H1 (cell line): Measurements from ENCODE around the gene PRKCH. TPM values are rescaled to one million over a fixed set of nuclear protein-coding genes. Genes with fewer than 3 reads are reported as not detected.
A peak's percentile ranks its signal among the peaks of the same experiment; 100 is the strongest.

Experiments used
- CTCF ChIA-PET: fragments of 300-600 bp; sonication (Branson Sonifier 250); formaldehyde crosslinking; loops from one replicate; lab custom pipeline; 2021; ENCODE audit not compliant: partially characterized antibody; lab: Charles Lee
- POLR2A ChIA-PET: fragments of 300-600 bp; sonication (Branson Sonifier 250); formaldehyde crosslinking; loops from one replicate; lab custom pipeline; 2021; ENCODE audit warnings: inconsistent platforms; ENCODE audit not compliant: partially characterized antibody; lab: Charles Lee
- DNase-seq, 2 experiments: peaks; one replicate each; pipeline versions ENCODE4 v3.0.0 to v3.0.0-alpha.2; 2010 to 2022; ENCODE audit warnings: low spot score in 2 of 2, low read depth in 1 of 2, mixed read lengths in 1 of 2
- FAIRE-seq: peaks from 2 replicates; lab custom pipeline; 2011; peaks lifted over from hg19 to GRCh38; lab: Jason Lieb, UNC
- H2AFZ ChIP-seq: 2 replicates; pipeline ENCODE4 v1.8.1; 2012; ENCODE audit warnings: low read length, inconsistent platforms
- H2AK5ac ChIP-seq: 2 replicates; pipeline ENCODE4 v1.6.1; 2013; ENCODE audit warnings: low read depth, low read length
- H2BK120ac ChIP-seq: replicated peaks from 2 replicates; pipeline ENCODE3; 2013; ENCODE audit warnings: low read depth, low read length, inconsistent platforms
- H2BK12ac ChIP-seq: 2 replicates; pipeline ENCODE4 v1.6.1; 2013; ENCODE audit warnings: low read depth, low read length
- H2BK15ac ChIP-seq: 2 replicates; pipeline ENCODE4 v1.6.1; 2013; ENCODE audit warnings: low read length
- H2BK20ac ChIP-seq: 2 replicates; pipeline ENCODE4 v1.6.1; 2013; ENCODE audit warnings: low read length
- H2BK5ac ChIP-seq: 2 replicates; pipeline ENCODE4 v1.6.1; 2013; ENCODE audit warnings: low read depth, low read length
- H3K14ac ChIP-seq: 2 replicates; pipeline ENCODE4 v1.6.1; 2013; ENCODE audit warnings: inconsistent platforms; ENCODE audit not compliant: insufficient read length
- H3K18ac ChIP-seq: 2 replicates; pipeline ENCODE4 v1.6.1; 2013; ENCODE audit warnings: low read length; ENCODE audit errors: extremely low read depth
- H3K23ac ChIP-seq: 2 replicates; pipeline ENCODE4 v1.6.1; 2013; ENCODE audit warnings: inconsistent platforms; ENCODE audit not compliant: insufficient read length
- H3K23me2 ChIP-seq: 2 replicates; pipeline ENCODE4 v1.6.1; 2013; ENCODE audit warnings: low read depth, low read length
- H3K27ac ChIP-seq: 2 replicates; pipeline ENCODE4 v1.6.1; 2011; ENCODE audit warnings: low read depth, low read length, inconsistent platforms
- H3K27me3 ChIP-seq, 4 experiments: replicated peaks in 1 of 4; 1 replicate in 1 of 4; 2 replicates in 3 of 4; pipeline versions ENCODE4 v1.6.1 to v1.8.1; 2011 to 2013; ENCODE audit warnings: low read length in 3 of 4, mild to moderate bottlenecking in 3 of 4, inconsistent platforms in 2 of 4, mixed read lengths in 2 of 4, moderate library complexity in 1 of 4; ENCODE audit not compliant: control insufficient read depth in 3 of 4, insufficient read depth in 3 of 4; ENCODE audit errors: extremely low read depth in 1 of 4
- H3K36me3 ChIP-seq, 4 experiments: 2 replicates each; pipeline versions ENCODE4 v1.6.1 to v1.8.1; 2011 to 2013; ENCODE audit warnings: mild to moderate bottlenecking in 4 of 4, low read length in 3 of 4, moderate library complexity in 2 of 4, control low read depth in 1 of 4, inconsistent platforms in 1 of 4; ENCODE audit not compliant: insufficient read depth in 4 of 4, control insufficient read depth in 2 of 4
- H3K4ac ChIP-seq: replicated peaks from 2 replicates; pipeline ENCODE3; 2013; ENCODE audit warnings: low read length, low read depth, mixed read lengths, inconsistent platforms; ENCODE audit not compliant: insufficient read length
- H3K4me1 ChIP-seq, 4 experiments: replicated peaks in 1 of 4; 1 replicate in 1 of 4; 2 replicates in 3 of 4; pipeline versions ENCODE4 v1.6.1 to v1.8.1; 2011 to 2013; ENCODE audit warnings: low read length in 3 of 4, inconsistent platforms in 2 of 4, mixed read lengths in 1 of 4; ENCODE audit not compliant: insufficient read depth in 4 of 4, control insufficient read depth in 3 of 4
- H3K4me2 ChIP-seq, 2 experiments: 2 replicates each; pipeline versions ENCODE4 v1.6.1 to v1.8.1; 2011 to 2013; ENCODE audit warnings: low read depth in 2 of 2, low read length in 2 of 2, control low read depth in 1 of 2, inconsistent platforms in 1 of 2, mild to moderate bottlenecking in 1 of 2; ENCODE audit not compliant: insufficient read depth in 1 of 2
- H3K4me3 ChIP-seq, 4 experiments: fragments of 200-600, 300-600 bp in 1 of 4; sonication (generic), shearing (Covaris generic), sonication (Bioruptor Twin) in 1 of 4; 2 replicates each; pipeline versions ENCODE4 v1.5.1 to v1.8.1; 2011 to 2016; ENCODE audit warnings: low read length in 4 of 4, low read depth in 3 of 4, control low read depth in 2 of 4, inconsistent platforms in 2 of 4, mild to moderate bottlenecking in 2 of 4, mixed read lengths in 1 of 4, moderate library complexity in 1 of 4; ENCODE audit not compliant: insufficient read depth in 2 of 4; ENCODE audit errors: extremely low read depth in 1 of 4
- H3K56ac ChIP-seq: replicated peaks from 2 replicates; pipeline ENCODE3; 2013; ENCODE audit warnings: low read depth, mild to moderate bottlenecking, mixed read lengths, low read length, inconsistent platforms; ENCODE audit not compliant: insufficient read length
- H3K79me1 ChIP-seq: 2 replicates; pipeline ENCODE4 v1.6.1; 2013; ENCODE audit warnings: low read depth, low read length, control low read depth
- H3K79me2 ChIP-seq, 2 experiments: 2 replicates each; pipeline versions ENCODE4 v1.6.1 to v1.8.1; 2012 to 2013; ENCODE audit warnings: low read length in 2 of 2, mild to moderate bottlenecking in 2 of 2, inconsistent platforms in 1 of 2; ENCODE audit not compliant: insufficient read depth in 2 of 2, control insufficient read depth in 1 of 2
- H3K9ac ChIP-seq, 4 experiments: replicated peaks in 1 of 4; 1 replicate in 1 of 4; 2 replicates in 3 of 4; pipeline versions ENCODE4 v1.6.1 to v1.8.1; 2011 to 2013; ENCODE audit warnings: low read depth in 3 of 4, low read length in 3 of 4, control low read depth in 2 of 4, mild to moderate bottlenecking in 2 of 4, moderate library complexity in 2 of 4, inconsistent platforms in 1 of 4; ENCODE audit errors: extremely low read depth in 1 of 4
- H3K9me3 ChIP-seq, 2 experiments: 2 replicates each; pipeline versions ENCODE4 v1.6.1 to v1.8.1; 2012 to 2013; ENCODE audit warnings: mild to moderate bottlenecking in 2 of 2, moderate library complexity in 2 of 2, control low read depth in 1 of 2, inconsistent platforms in 1 of 2, low read depth in 1 of 2, low read length in 1 of 2, mixed read lengths in 1 of 2; ENCODE audit not compliant: insufficient read depth in 2 of 2
- H4K20me1 ChIP-seq, 2 experiments: replicated peaks in 1 of 2; 2 replicates each; pipeline versions ENCODE3 to v1.8.1; 2011 to 2013; ENCODE audit warnings: inconsistent platforms in 2 of 2, low read length in 2 of 2, mild to moderate bottlenecking in 1 of 2; ENCODE audit not compliant: insufficient read depth in 2 of 2, control insufficient read depth in 1 of 2
- H4K5ac ChIP-seq: 2 replicates; pipeline ENCODE4 v1.6.1; 2013; ENCODE audit warnings: low read length, low read depth, mixed read lengths, inconsistent platforms; ENCODE audit not compliant: insufficient read length
- H4K8ac ChIP-seq: 2 replicates; pipeline ENCODE4 v1.8.0; 2013; ENCODE audit warnings: mild to moderate bottlenecking, moderate library complexity, low read length, inconsistent platforms; ENCODE audit not compliant: insufficient read depth; ENCODE audit errors: extremely low read depth
- H4K91ac ChIP-seq: replicated peaks from 2 replicates; pipeline ENCODE3; 2013; ENCODE audit warnings: low read length, mixed read lengths, inconsistent platforms; ENCODE audit not compliant: insufficient read length
- BRCA1 ChIP-seq: IDR thresholded peaks from 2 replicates; pipeline ENCODE4 v1.6.1; 2012; ENCODE audit warnings: low read depth, low read length, improper control_type of control experiment
- CTBP2 ChIP-seq: IDR thresholded peaks from 2 replicates; pipeline ENCODE4 v1.7.0; 2011; ENCODE audit warnings: borderline replicate concordance, mild to moderate bottlenecking, moderate library complexity, mixed read lengths, low read length; ENCODE audit not compliant: insufficient read depth, insufficient read length
- CTCF ChIP-seq, 3 experiments: IDR thresholded peaks; 1 replicate in 2 of 3; 2 replicates in 1 of 3; pipeline versions ENCODE4 v1.5.1 to v1.6.1; 2011; ENCODE audit warnings: low read length in 3 of 3, mild to moderate bottlenecking in 3 of 3, inconsistent platforms in 2 of 3, low read depth in 1 of 3, moderate library complexity in 1 of 3; ENCODE audit not compliant: insufficient read depth in 1 of 3; ENCODE audit errors: control extremely low read depth in 1 of 3
- FOSL1 ChIP-seq: IDR thresholded peaks from 2 replicates; pipeline ENCODE4 v1.6.1; 2011; ENCODE audit warnings: mild to moderate bottlenecking, low read depth, low read length, moderate library complexity; ENCODE audit not compliant: insufficient read depth
- JUN ChIP-seq: IDR thresholded peaks from 2 replicates; pipeline ENCODE4 v1.6.1; 2011; ENCODE audit warnings: low read depth, mild to moderate bottlenecking, improper control_type of control experiment, low read length
- KDM4A ChIP-seq: IDR thresholded peaks from one replicate; pipeline ENCODE4 v1.7.1; 2012; ENCODE audit warnings: low read depth, mild to moderate bottlenecking, moderate library complexity, low read length, inconsistent platforms; ENCODE audit not compliant: severe bottlenecking
- PHF8 ChIP-seq: fragments of 200-600 bp; sonication (generic); conservative IDR thresholded peaks from 2 replicates; pipeline ENCODE4 v1.7.1; 2012; ENCODE audit warnings: low read depth, mild to moderate bottlenecking, inconsistent platforms, low read length, moderate library complexity
- POLR2AphosphoS5 ChIP-seq: IDR thresholded peaks from 2 replicates; pipeline ENCODE4 v1.6.1; 2011; ENCODE audit warnings: low read depth, low read length
- RAD21 ChIP-seq, 2 experiments: IDR thresholded peaks in 1 of 2; conservative IDR thresholded peaks in 1 of 2; 2 replicates each; pipeline ENCODE4 v1.6.1; 2011; ENCODE audit warnings: low read depth in 2 of 2, low read length in 2 of 2, improper control_type of control experiment in 1 of 2, inconsistent platforms in 1 of 2, mild to moderate bottlenecking in 1 of 2, moderate library complexity in 1 of 2
- SRF ChIP-seq: IDR thresholded peaks from 2 replicates; pipeline ENCODE4 v1.6.1; 2011; ENCODE audit warnings: mild to moderate bottlenecking, low read depth, low read length, moderate library complexity
- YY1 ChIP-seq: IDR thresholded peaks from 2 replicates; pipeline ENCODE4 v1.6.1; 2011; ENCODE audit warnings: low read depth, mild to moderate bottlenecking, low read length
- WGBS, 2 experiments: shearing (Covaris generic) in 1 of 2; methylation state at CpG; one replicate each; pipeline versions ENCODE4 v1.1.6 to v1.1.7; 2013 to 2015; ENCODE audit warnings: low lambda C conversion rate in 2 of 2, mixed read lengths in 2 of 2, inconsistent platforms in 1 of 2, low coverage in 1 of 2, missing lambda C conversion rate in 1 of 2; ENCODE audit not compliant: insufficient replicate concordance in 2 of 2, insufficient coverage in 1 of 2, insufficient read length in 1 of 2; ENCODE audit errors: extremely low coverage in 1 of 2, missing lambda C conversion rate in 1 of 2; 5-methylcytosine and 5-hydroxymethylcytosine counted together
- polyA plus RNA-seq, 7 experiments: library from polyadenylated mRNA; depleted of rRNA in 3 of 7; stranded (reverse) in 5 of 7; unstranded in 2 of 7; fragments of >200 nt in 5 of 7; fragments of 200-250 nt in 2 of 7; gene quantifications; 1 replicate in 5 of 7; 2 replicates in 1 of 7; 4 replicates in 1 of 7; pipeline versions ENCODE4 v1.2.1 to v1.2.3, GENCODE V29; 2011 to 2013; ENCODE audit warnings: missing spikeins in 2 of 7, mixed read lengths in 2 of 7
- total RNA-seq: library from RNA; stranded (reverse); fragmentation: NEBNext Ultra II Directional; extraction: Animal tissue kit (Norgen Biotek cat#: 25700); gene quantifications from 2 replicates; pipeline ENCODE4 v1.2.1, GENCODE V29; 2021

The PRKCH gene
- total and polyA plus RNA-seq, 2 of the 8 experiments (the other 6 are each of a cell fraction or from before 2014, with no cell fraction given): 6.4 to 7.0 TPM

- H3K9ac ChIP-seq: no peak overlapping the region
- 82% methylated on average over 3 of the region's 3 CpGs; no CpG with 5 or more reads in 1 of the 2 experiments for WGBS, 2 experiments
- H3K23ac ChIP-seq: no peak overlapping the region
- H3K79me2 ChIP-seq: no peaks in the 10 kb centered on the region
- no peak overlapping the region for H2AFZ ChIP-seq
- no peak overlapping the region for H3K18ac ChIP-seq
- ChIA-PET POLR2A (no interaction called here), CTCF (interaction anchor here (0.7 to 2.1 kb wide), 5 partner anchors 10 to 71 kb away, joined by 4 to 6 read pairs (median 5); no protein-coding TSS in a partner anchor)
- H3K14ac ChIP-seq: no peak overlapping the region
- H4K8ac ChIP-seq: no peak overlapping the region
- no peak overlapping the region for H3K27ac ChIP-seq
- H3K4me1 ChIP-seq: peaks cover 0 to 9% (median 6%) of the 10 kb centered on the region in 4 experiments; a peak in 4 of 7 replicates
- H4K20me1 ChIP-seq: no peaks in the 10 kb centered on the region
- no peak overlapping the region for H4K91ac ChIP-seq
- DNase-seq (no peak), FAIRE-seq (no peak)
- H3K23me2 ChIP-seq: no peaks in the 10 kb centered on the region
- no peak overlapping the region for H2AK5ac ChIP-seq
- no peak overlapping the region for H2BK5ac ChIP-seq
- no peaks in the 10 kb centered on the region; a peak in 1 of 7 replicates for H3K27me3 ChIP-seq
- no peak overlapping the region for H3K4me2 ChIP-seq
- H2BK12ac ChIP-seq: no peak overlapping the region
- H3K9me3 ChIP-seq: no peaks in the 10 kb centered on the region
- no peak overlapping the region for H3K56ac ChIP-seq
- H3K79me1 ChIP-seq: no peaks in the 10 kb centered on the region; the same call in 1 of the 2 replicates
- 0 out of 2 replicates have a peak overlapping the region, but pooled peaks have one; percentile 5 for H2BK20ac ChIP-seq
- H3K36me3 ChIP-seq: no peaks in the 10 kb centered on the region
- H3K4me3 ChIP-seq: no peak overlapping the region
- no peak overlapping the region for H2BK15ac ChIP-seq
- H2BK120ac ChIP-seq: no peak overlapping the region
- no peak overlapping the region for H4K5ac ChIP-seq
- no peak overlapping the region for H3K4ac ChIP-seq
- TF ChIP-seq YY1: no peak
- TF ChIP-seq KDM4A: no peak
- peak in 1 of 3 experiments; percentile 32; a peak in 1 of 4 replicates for TF ChIP-seq CTCF (IDR thresholded peaks at IDR 0.05; ENCODE audit: control extremely low read depth in 1 of 3, insufficient read depth in 1 of 3, low read depth in 1 of 3, low read length in 3 of 3)
- TF ChIP-seq CTBP2: no peak
- no peak for TF ChIP-seq FOSL1
- no peak for TF ChIP-seq JUN
- TF ChIP-seq PHF8: no peak
- no peak for TF ChIP-seq POLR2AphosphoS5
- TF ChIP-seq SRF: no peak
- TF ChIP-seq RAD21 (IDR thresholded peaks at IDR 0.05 in 1 of 2, conservative IDR thresholded peaks at IDR 0.05 in 1 of 2; ENCODE audit: low read depth in 2 of 2, low read length in 2 of 2): peak; percentile 22 to 37; a peak in 2 of 4 replicates
- TF ChIP-seq BRCA1: no peak
Measured at GRCh38 chr14:61561104-61561503, 239.7 kb downstream of the PRKCH start.
